ENCODE data around the gene BICD2. TPM values are rescaled to one million over a fixed set of nuclear protein-coding genes. Genes with fewer than 3 reads are reported as not detected.
"Not testable (repeated sequence)": the region's sequence is repeated elsewhere in the genome, so short reads cannot be mapped to it uniquely, and the experiment has no call there.

Gene BICD2
- total RNA-seq = 32.9 and 35.8 TPM in 2 replicates
- polyA plus RNA-seq = 9.1 and 10.6 TPM in 2 replicates
- polyA plus RNA-seq (2012) = 20.9 and 23.3 TPM in 2 replicates
- polyA minus RNA-seq (ENCODE audit: low replicate concordance) = 10.2 and 16.7 TPM in 2 replicates

DNA sequence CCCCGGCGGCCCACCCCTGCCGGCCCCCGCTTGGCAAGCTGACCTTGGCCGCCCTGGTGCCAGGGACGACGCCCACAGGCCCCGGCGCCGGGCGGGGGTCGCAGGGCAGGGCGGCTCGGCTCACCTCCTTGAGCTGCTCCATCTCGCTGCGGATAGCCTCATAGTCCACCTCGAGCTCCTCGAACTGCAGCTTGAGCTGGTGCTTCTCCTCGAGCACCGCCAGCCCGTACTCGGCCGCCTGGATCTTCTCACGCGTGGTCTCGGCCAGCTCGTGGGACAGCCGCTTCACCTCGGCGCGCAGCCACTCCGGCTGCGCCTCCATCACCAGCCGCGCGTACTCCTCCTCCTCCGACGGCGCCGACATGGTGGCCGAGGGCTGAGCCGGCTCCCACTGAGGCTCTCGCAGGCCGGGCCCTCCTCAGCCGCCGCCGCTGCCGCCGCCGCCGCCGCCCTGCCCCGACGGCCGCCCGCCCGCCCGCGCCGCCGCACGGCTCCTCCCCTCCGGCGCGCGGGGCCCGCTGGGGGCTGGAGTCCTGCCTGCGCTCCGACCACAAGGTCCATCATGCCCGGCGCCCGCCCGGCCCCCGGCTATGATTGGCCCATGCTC lies at the start of gene BICD2:
Gene BICD2 (minus strand): TSS at position 453 of the 607 bp plus-strand sequence. CDS start 89 bp downstream, at position 364.
- peak within 1 kb of the TSS; percentile 82 to 94 (median 88) for H3K4me3 ChIP-seq (replicated peaks in 1 of 4; ENCODE audit: control extremely low read depth in 1 of 4, insufficient read depth in 1 of 4, low read depth in 3 of 4, low read length in 4 of 4)
- H3K9me3 ChIP-seq (ENCODE audit: control insufficient read depth, insufficient read depth, low read depth, low read length) = no peaks in the 10 kb centered on the region
- no peak for DNase-seq (ENCODE audit: low read depth in 2 of 2)
- peaks cover 51% of the 10 kb centered on the region for H3K79me2 ChIP-seq (ENCODE audit: control insufficient read depth, insufficient read depth, low read length)
- H3K36me3 ChIP-seq (ENCODE audit: control insufficient read depth, insufficient read depth, low read length) = no peaks in the 10 kb centered on the region
- peak within 1 kb of the TSS; percentile 97 for H3K4me2 ChIP-seq (ENCODE audit: extremely low read depth, insufficient read depth, low read length)
- peaks cover 4% of the 10 kb centered on the region for H4K20me1 ChIP-seq (ENCODE audit: control insufficient read depth, extremely low read depth, insufficient read depth, low read length)
- H3K27me3 ChIP-seq (ENCODE audit: control insufficient read depth, insufficient read depth, low read length) = no peaks in the 10 kb centered on the region
- peaks cover 11% of the 10 kb centered on the region for H3K4me1 ChIP-seq (ENCODE audit: control insufficient read depth, extremely low read depth, insufficient read depth, low read length)
- no peak for TF ChIP-seq EZH2 (IDR thresholded peaks at IDR 0.05; ENCODE audit: low read length, missing control alignments)
- TF ChIP-seq, protein P1, sequence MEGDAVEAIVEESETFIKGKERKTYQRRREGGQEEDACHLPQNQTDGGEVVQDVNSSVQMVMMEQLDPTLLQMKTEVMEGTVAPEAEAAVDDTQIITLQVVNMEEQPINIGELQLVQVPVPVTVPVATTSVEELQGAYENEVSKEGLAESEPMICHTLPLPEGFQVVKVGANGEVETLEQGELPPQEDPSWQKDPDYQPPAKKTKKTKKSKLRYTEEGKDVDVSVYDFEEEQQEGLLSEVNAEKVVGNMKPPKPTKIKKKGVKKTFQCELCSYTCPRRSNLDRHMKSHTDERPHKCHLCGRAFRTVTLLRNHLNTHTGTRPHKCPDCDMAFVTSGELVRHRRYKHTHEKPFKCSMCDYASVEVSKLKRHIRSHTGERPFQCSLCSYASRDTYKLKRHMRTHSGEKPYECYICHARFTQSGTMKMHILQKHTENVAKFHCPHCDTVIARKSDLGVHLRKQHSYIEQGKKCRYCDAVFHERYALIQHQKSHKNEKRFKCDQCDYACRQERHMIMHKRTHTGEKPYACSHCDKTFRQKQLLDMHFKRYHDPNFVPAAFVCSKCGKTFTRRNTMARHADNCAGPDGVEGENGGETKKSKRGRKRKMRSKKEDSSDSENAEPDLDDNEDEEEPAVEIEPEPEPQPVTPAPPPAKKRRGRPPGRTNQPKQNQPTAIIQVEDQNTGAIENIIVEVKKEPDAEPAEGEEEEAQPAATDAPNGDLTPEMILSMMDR (conservative IDR thresholded peaks at IDR 0.05 in 1 of 2, IDR thresholded peaks at IDR 0.05 in 1 of 2; ENCODE audit: low read depth in 1 of 2, low read length in 2 of 2) = no peak
- peak within 1 kb of the TSS; percentile 98 for H3K27ac ChIP-seq (ENCODE audit: insufficient read depth, low read length)
- peak within 1 kb of the TSS; percentile 92 for H2AFZ ChIP-seq (ENCODE audit: low read length)
- peak within 1 kb of the TSS; percentile 96 for H3K9ac ChIP-seq (ENCODE audit: insufficient read depth, low read length)

DNA sequence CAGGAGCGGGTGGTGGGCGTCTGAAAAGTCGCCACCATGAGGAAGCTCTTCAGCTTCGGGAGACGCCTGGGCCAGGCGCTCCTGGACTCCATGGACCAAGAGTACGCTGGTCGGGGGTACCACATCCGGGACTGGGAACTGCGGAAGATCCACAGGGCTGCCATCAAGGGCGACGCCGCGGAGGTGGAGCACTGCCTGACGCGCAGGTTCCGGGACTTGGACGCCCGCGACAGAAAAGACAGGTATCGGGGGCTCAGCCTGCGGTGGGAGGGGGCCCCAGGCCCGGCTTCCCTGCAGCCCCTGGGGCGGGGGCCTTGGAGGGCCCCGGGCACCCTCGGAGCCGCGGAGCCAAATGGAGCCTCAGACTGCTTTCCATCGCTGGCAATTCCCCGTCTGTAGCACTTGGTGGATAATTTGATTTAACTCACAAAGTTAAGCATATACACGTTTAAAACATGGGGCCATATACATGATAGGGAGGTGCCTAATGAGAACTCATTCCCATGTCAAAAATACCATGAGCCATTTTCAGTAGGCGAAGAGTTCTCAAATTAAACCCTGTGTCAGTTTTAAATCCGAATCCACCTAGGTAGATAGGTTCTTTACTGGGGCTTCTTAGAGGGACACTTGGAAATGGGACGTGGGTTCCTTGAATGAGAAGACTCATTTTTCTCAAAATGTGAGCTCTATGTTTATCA lies 45.1 kb upstream of the BICD2 start:
- not testable (repeated sequence) for H2AFZ ChIP-seq (ENCODE audit: low read length); H3K9me3 ChIP-seq (ENCODE audit: control insufficient read depth, insufficient read depth, low read depth, low read length); H3K27ac ChIP-seq (ENCODE audit: insufficient read depth, low read length); H3K4me3 ChIP-seq (replicated peaks in 1 of 4; ENCODE audit: control extremely low read depth in 1 of 4, insufficient read depth in 1 of 4, low read depth in 3 of 4, low read length in 4 of 4); H3K4me1 ChIP-seq (ENCODE audit: control insufficient read depth, extremely low read depth, insufficient read depth, low read length); H3K79me2 ChIP-seq (ENCODE audit: control insufficient read depth, insufficient read depth, low read length); H3K9ac ChIP-seq (ENCODE audit: insufficient read depth, low read length); H3K36me3 ChIP-seq (ENCODE audit: control insufficient read depth, insufficient read depth, low read length); DNase-seq (ENCODE audit: low read depth in 2 of 2); H4K20me1 ChIP-seq (ENCODE audit: control insufficient read depth, extremely low read depth, insufficient read depth, low read length); H3K4me2 ChIP-seq (ENCODE audit: extremely low read depth, insufficient read depth, low read length)
- TF ChIP-seq EZH2 (IDR thresholded peaks at IDR 0.05; ENCODE audit: low read length, missing control alignments) = peak; percentile 78
- peaks cover 56% of the 10 kb centered on the region for H3K27me3 ChIP-seq (ENCODE audit: control insufficient read depth, insufficient read depth, low read length)

DNA sequence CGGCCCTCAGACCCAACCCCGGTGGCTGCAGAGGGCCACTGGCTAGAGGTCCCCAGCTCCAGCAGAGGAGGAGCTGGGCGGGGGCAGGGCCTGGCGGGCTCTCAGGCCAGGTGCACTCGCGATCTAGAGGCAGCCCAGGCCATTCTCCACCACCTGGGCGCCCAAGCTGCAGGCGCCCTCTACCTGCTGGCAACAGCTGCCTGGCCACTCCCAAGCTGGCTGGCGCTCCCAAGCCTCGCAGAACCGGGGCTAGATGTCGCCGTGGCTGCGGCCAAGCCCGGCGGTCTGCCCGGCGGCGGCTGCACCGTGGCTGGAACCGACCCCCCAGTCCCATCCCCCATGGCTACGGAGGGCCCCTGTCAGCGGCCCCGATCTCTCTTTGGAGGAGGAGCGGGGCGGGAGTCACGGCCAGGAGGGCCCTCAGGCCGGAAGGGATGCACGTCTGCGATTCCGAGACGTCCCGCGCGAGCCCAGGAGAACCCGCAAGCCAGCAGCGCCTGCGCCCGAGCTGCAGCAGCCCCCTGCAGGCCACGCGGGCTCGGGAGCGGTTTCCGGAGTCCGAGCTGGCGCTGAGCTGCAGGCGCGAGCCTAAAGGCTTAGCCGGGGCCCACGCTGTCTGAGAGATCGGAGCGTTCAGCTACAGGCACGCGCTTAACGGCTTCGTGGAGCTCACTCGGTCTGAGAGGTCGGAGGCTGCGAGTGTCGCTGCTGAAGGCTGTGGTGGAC lies 44.3 kb upstream of the BICD2 start:
- H3K27ac ChIP-seq (ENCODE audit: insufficient read depth, low read length) = no peak overlapping the region
- H3K36me3 ChIP-seq (ENCODE audit: control insufficient read depth, insufficient read depth, low read length) = no peaks in the 10 kb centered on the region
- DNase-seq (ENCODE audit: low read depth in 2 of 2) = peak; percentile 76 to 79
- no peak overlapping the region for H3K9ac ChIP-seq (ENCODE audit: insufficient read depth, low read length)
- peaks cover 64% of the 10 kb centered on the region for H3K27me3 ChIP-seq (ENCODE audit: control insufficient read depth, insufficient read depth, low read length)
- H3K79me2 ChIP-seq (ENCODE audit: control insufficient read depth, insufficient read depth, low read length) = no peaks in the 10 kb centered on the region
- H3K4me3 ChIP-seq (replicated peaks in 1 of 4; ENCODE audit: control extremely low read depth in 1 of 4, insufficient read depth in 1 of 4, low read depth in 3 of 4, low read length in 4 of 4) = peak overlapping the region in 3 of 4 experiments; percentile 6 to 25 (median 10)
- H2AFZ ChIP-seq (ENCODE audit: low read length) = peak overlapping the region; percentile 40
- peak overlapping the region; percentile 54 for H3K4me2 ChIP-seq (ENCODE audit: extremely low read depth, insufficient read depth, low read length)
- TF ChIP-seq EZH2 (IDR thresholded peaks at IDR 0.05; ENCODE audit: low read length, missing control alignments) = no peak
- TF ChIP-seq, protein P1 (conservative IDR thresholded peaks at IDR 0.05 in 1 of 2, IDR thresholded peaks at IDR 0.05 in 1 of 2; ENCODE audit: low read depth in 1 of 2, low read length in 2 of 2) = peak; percentile 25 to 42
- no peaks in the 10 kb centered on the region for H3K4me1 ChIP-seq (ENCODE audit: control insufficient read depth, extremely low read depth, insufficient read depth, low read length)
- H4K20me1 ChIP-seq (ENCODE audit: control insufficient read depth, extremely low read depth, insufficient read depth, low read length) = no peaks in the 10 kb centered on the region
- H3K9me3 ChIP-seq (ENCODE audit: control insufficient read depth, insufficient read depth, low read depth, low read length) = no peaks in the 10 kb centered on the region
